Body of pancreas (tissue), 4 donors: ENCODE measurements around the gene PAAF1.

Experiments
- CTCF ChIP-seq, 7 experiments: fragments of 450-650 bp in 4 of 7; fragments of 200-600 bp in 3 of 7; sonication (generic) in 3 of 7; IDR thresholded peaks; one replicate each; pipeline ENCODE4 v1.5.1; 2016 to 2019; ENCODE audit warnings: antibody characterized with exemption in 7 of 7
- POLR2A ChIP-seq, 3 donors: fragments of 450-650 bp; IDR thresholded peaks; one replicate each; pipeline ENCODE4 v1.6.1; 2016; ENCODE audit warnings: antibody characterized with exemption in 3 of 3, mild to moderate bottlenecking in 2 of 3

GRCh38 chr11:73870261-73870660 is 6.5 kb upstream of the PAAF1 start:
- TF ChIP-seq CTCF (IDR thresholded peaks at IDR 0.05): no peak
- TF ChIP-seq POLR2A (IDR thresholded peaks at IDR 0.05): no peak
